CD4-positive, alpha-beta memory T cell (primary cell): ENCODE results near the gene TXNDC11. TPM values are rescaled to one million over a fixed set of nuclear protein-coding genes. Genes with fewer than 3 reads are reported as not detected.

Experiments used
- CTCF ChIA-PET: fragments of 350-600 bp; sonication (Branson Sonifier 250); formaldehyde crosslinking; loops from one replicate; lab custom pipeline; 2021; ENCODE audit warnings: inconsistent platforms; ENCODE audit not compliant: partially characterized antibody; lab: Charles Lee
- POLR2A ChIA-PET: fragments of 350-600 bp; sonication (Branson Sonifier 250); formaldehyde crosslinking; loops from one replicate; lab custom pipeline; 2021; ENCODE audit not compliant: partially characterized antibody; lab: Charles Lee
- DNase-seq, 5 donors: peaks; one replicate each; pipeline versions ENCODE4 v3.0.0 to v3.0.0-alpha.2; 2020 to 2022; ENCODE audit warnings: mixed read lengths in 1 of 5
- H3K27ac ChIP-seq: one replicate; pipeline ENCODE4 v1.7.0; 2013; ENCODE audit warnings: low read depth, low read length
- H3K27me3 ChIP-seq: 2 replicates; pipeline ENCODE4 v1.7.0; 2013; ENCODE audit warnings: mild to moderate bottlenecking, low read length, moderate library complexity; ENCODE audit not compliant: insufficient read depth
- H3K36me3 ChIP-seq: 2 replicates; pipeline ENCODE4 v1.7.0; 2013; ENCODE audit warnings: mild to moderate bottlenecking, low read length, moderate library complexity; ENCODE audit not compliant: insufficient read depth
- H3K4me1 ChIP-seq: 2 replicates; pipeline ENCODE4 v1.7.0; 2013; ENCODE audit warnings: mild to moderate bottlenecking, low read length, moderate library complexity; ENCODE audit not compliant: insufficient read depth
- H3K4me3 ChIP-seq, 2 donors: one replicate each; pipeline ENCODE4 v1.7.0; 2013; ENCODE audit warnings: low read length in 2 of 2, mild to moderate bottlenecking in 1 of 2
- H3K9me3 ChIP-seq, 2 donors: one replicate each; pipeline ENCODE4 v1.7.0; 2013; ENCODE audit warnings: low read length in 2 of 2, control low read depth in 1 of 2; ENCODE audit not compliant: control insufficient read depth in 1 of 2
- H3K27ac Mint-ChIP-seq, 7 donors: one replicate each; pipeline ENCODE4 v1.8.0; 2020 to 2021; ENCODE audit warnings: mixed read lengths in 7 of 7, mild to moderate bottlenecking in 6 of 7, inconsistent platforms in 3 of 7, moderate library complexity in 3 of 7
- H3K27me3 Mint-ChIP-seq, 2 donors: one replicate each; pipeline ENCODE4 v1.8.0; 2020 to 2021; ENCODE audit warnings: mixed read lengths in 2 of 2
- H3K36me3 Mint-ChIP-seq, 2 donors: one replicate each; pipeline ENCODE4 v1.8.0; 2020 to 2021; ENCODE audit warnings: mixed read lengths in 2 of 2, inconsistent platforms in 1 of 2, mild to moderate bottlenecking in 1 of 2
- H3K4me1 Mint-ChIP-seq, 4 donors: one replicate each; pipeline ENCODE4 v1.8.0; 2020 to 2021; ENCODE audit warnings: mixed read lengths in 4 of 4, mild to moderate bottlenecking in 1 of 4
- H3K4me3 Mint-ChIP-seq, 8 donors: one replicate each; pipeline ENCODE4 v1.8.0; 2020 to 2021; ENCODE audit warnings: mixed read lengths in 8 of 8, mild to moderate bottlenecking in 7 of 8, moderate library complexity in 6 of 8, inconsistent platforms in 3 of 8
- H3K9me3 Mint-ChIP-seq, 8 donors: one replicate each; pipeline ENCODE4 v1.8.0; 2020 to 2021; ENCODE audit warnings: mixed read lengths in 8 of 8, mild to moderate bottlenecking in 5 of 8, inconsistent platforms in 3 of 8, moderate library complexity in 1 of 8
- intact Hi-C: fragments of 100-400 bp; cut with micrococcal nuclease; formaldehyde crosslinking; loops from one replicate; pipeline ENCODE4 v1.15.1; 2023
- polyA plus RNA-seq, 2 donors: library from polyadenylated mRNA; unstranded; fragments of 300-500 nt; fragmentation: Illumina TruSeq; gene quantifications; one replicate each; pipeline ENCODE4 v1.2.3, GENCODE V29; 2021
- total RNA-seq, 2 experiments: library from RNA; stranded (reverse); gene quantifications; one replicate each; pipeline ENCODE4 v1.2.3, GENCODE V29; 2021

Gene TXNDC11
- total and polyA plus RNA-seq, 4 experiments from 2014 or later = 51.7 to 62.6 (median 57.3) TPM

DNA sequence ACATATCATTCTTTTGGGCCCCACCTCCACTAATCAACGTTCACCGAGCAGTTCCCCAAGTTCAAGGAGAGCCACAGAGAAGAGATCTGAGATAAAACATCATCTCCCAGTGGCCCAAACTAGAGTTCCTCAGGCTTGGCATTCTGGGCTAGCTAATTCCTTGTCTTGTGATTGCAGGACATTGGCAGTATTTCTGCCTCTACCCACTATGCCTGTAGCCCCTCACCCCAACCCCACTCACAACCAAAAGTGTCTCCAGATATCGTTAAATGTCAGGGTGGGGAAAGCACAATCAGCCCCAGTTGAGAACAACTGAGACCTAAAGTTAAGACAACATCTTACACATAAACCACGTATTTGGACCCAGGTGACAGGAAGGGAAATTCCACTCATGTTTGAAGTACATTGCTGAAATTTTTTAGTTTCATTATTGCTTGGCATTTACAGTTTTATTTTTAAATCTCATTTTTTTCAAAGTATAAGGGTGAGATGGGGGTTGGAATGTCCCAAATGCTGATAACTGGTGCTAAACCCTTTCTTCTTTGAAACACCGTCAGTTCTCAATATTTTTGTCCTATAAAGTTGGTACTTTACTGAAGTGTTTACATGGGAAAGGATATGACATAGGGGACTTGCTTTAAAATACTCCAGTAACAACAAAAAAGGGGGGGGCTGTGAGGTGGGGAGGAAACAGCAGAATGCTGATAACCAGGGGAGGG is 40.8 kb upstream of the TXNDC11 start:
- Mint-ChIP-seq H3K9me3 (no peaks in the 10 kb centered on the region), H3K27me3 (no peaks in the 10 kb centered on the region), H3K27ac (peak overlapping the region; percentile 97 to 100 (median 98)), H3K36me3 (peaks cover 0 to 26% of the 10 kb centered on the region in 2 donors), H3K4me3 (peak overlapping the region; percentile 82 to 90 (median 86)), H3K4me1 (peaks cover 42 to 66% (median 53%) of the 10 kb centered on the region in 4 donors)
- POLR2A ChIA-PET = interaction anchor here (0.9 to 8.3 kb wide), 7 partner anchors 8 to 68 kb away, joined by 3 to 155 read pairs (median 4); partner anchors contain the start of genes RSL1D1, TXNDC11 and ZC3H7A
- Histone ChIP-seq H3K9me3 (no peaks in the 10 kb centered on the region), H3K4me3 (peak overlapping the region; percentile 58 to 87), H3K27me3 (no peaks in the 10 kb centered on the region), H3K36me3 (no peaks in the 10 kb centered on the region), H3K27ac (peak overlapping the region; percentile 96), H3K4me1 (peaks cover 75% of the 10 kb centered on the region)
- intact Hi-C loops = loop anchor here (1.0 to 2.0 kb wide), 4 partner anchors 14 to 131 kb away; partner anchors contain the start of genes GSPT1, RSL1D1, TXNDC11 and ZC3H7A
- CTCF ChIA-PET = interaction anchor here (0.5 to 3.3 kb wide), 3 partner anchors 10 to 49 kb away, joined by 3 to 24 read pairs (median 4); partner anchors contain the start of gene ZC3H7A
- peak; percentile 79 to 88 (median 84) for DNase-seq

DNA sequence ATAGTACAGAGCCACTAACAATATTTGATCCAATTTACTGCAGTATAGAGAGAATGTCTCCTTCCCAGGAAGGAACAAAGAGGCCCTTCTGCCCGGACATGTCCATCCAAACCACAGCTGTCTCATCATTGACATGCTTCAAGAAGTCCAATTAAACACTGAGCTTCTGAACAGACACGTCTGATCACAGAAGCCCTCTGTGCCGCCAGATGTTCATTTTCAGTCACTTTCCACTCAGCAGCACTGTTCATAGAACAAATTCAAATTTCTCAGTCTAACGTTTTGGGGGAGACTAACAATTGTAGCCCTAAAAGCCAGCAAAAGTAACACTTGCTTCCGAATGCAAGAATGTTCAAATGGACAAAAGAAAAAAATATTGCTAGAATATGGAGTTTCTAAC is 39.1 kb upstream of the TXNDC11 start:
- Histone ChIP-seq H3K27me3 (no peaks in the 10 kb centered on the region), H3K4me3 (no peak overlapping the region), H3K4me1 (peaks cover 58% of the 10 kb centered on the region), H3K27ac (peak overlapping the region; percentile 96), H3K36me3 (no peaks in the 10 kb centered on the region), H3K9me3 (no peaks in the 10 kb centered on the region)
- no peak for DNase-seq
- peaks cover 32 to 52% (median 41%) of the 10 kb centered on the region in 4 donors for H3K4me1 Mint-ChIP-seq
- no peaks in the 10 kb centered on the region for H3K27me3 Mint-ChIP-seq
- POLR2A ChIA-PET = interaction anchor here (1.9 to 8.3 kb wide), 4 partner anchors 10 to 38 kb away, joined by 6 to 155 read pairs (median 20); partner anchors contain the start of genes TXNDC11 and ZC3H7A
- H3K4me3 Mint-ChIP-seq = peak overlapping the region; percentile 45 to 80 (median 59)
- H3K27ac Mint-ChIP-seq = peak overlapping the region; percentile 93 to 100 (median 98)
- intact Hi-C loops = loop anchor here (2.0 kb wide), 2 partner anchors 39 to 133 kb away; partner anchors contain the start of genes GSPT1 and TXNDC11
- CTCF ChIA-PET = interaction anchor here (0.8 to 2.4 kb wide), 5 partner anchors 10 to 286 kb away, joined by 3 to 13 read pairs (median 3); partner anchors contain the start of gene ZC3H7A
- H3K9me3 Mint-ChIP-seq = no peaks in the 10 kb centered on the region
- H3K36me3 Mint-ChIP-seq = peaks cover 3 to 24% of the 10 kb centered on the region in 2 donors

DNA sequence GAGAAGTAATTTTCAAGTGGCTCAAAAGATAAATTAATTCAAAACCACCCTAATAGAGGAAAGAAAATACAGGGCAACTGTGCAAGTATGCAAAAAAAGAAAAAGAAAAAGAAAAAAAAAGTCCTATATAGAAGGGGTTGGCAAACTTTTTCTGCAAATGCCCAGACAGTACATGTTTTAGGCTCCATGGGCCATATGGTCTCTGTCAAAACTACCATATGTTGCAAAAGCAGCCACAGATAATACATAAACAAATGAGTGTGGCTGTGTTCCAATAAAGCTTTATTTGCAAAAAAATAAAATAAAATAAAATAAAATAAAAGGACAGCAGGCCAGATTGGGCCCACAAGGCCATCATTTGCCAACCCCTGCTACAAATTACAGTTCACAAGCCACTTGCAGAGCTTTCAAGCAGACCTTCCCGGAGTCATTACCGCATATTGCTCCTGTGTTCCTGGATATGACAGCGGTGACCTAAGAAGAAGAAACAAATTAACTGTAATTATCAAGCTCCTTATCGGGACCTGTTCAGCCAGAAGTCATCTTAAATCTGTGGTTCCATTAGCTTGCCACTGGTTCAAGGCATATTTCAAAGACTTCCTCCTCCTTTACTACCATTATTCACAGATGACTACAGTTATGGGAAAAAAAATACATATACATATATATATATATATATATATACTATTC is 38.5 kb upstream of the TXNDC11 start:
- POLR2A ChIA-PET = interaction anchor here (1.9 to 8.3 kb wide), 3 partner anchors 9 to 38 kb away, joined by 6 to 155 read pairs (median 20); partner anchors contain the start of gene ZC3H7A
- no peak for DNase-seq

DNA sequence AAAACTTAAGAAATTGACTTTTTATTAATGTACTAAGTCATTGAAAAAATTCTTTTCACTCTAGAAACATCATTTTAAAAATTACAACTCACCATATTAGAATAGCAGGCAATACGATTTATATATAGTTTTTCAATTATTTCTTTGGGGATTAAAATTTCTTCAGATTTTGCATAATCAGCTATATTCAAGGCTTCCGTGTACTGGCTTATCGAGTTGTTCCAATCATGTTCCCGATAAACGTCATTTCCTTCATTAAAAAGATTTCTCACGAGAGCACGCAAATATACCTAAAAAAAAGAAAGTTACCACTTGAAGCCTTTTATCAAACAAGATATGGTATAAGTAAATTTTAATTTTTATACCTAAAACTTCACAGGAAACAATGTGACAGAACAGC is 36.4 kb upstream of the TXNDC11 start:
- H3K4me1 ChIP-seq = peaks cover 31% of the 10 kb centered on the region
- no peaks in the 10 kb centered on the region for H3K27me3 ChIP-seq
- H3K4me1 Mint-ChIP-seq = peaks cover 22 to 36% (median 29%) of the 10 kb centered on the region in 4 donors

More for the DNA sequence above, 38.5 kb upstream of the TXNDC11 start:
- peaks cover 3 to 27% of the 10 kb centered on the region in 2 donors for H3K36me3 Mint-ChIP-seq
- Histone ChIP-seq H3K4me3 (no peak overlapping the region), H3K4me1 (peaks cover 52% of the 10 kb centered on the region), H3K9me3 (no peaks in the 10 kb centered on the region), H3K27ac (peak overlapping the region; percentile 96), H3K27me3 (no peaks in the 10 kb centered on the region), H3K36me3 (peaks cover 5% of the 10 kb centered on the region)
- peaks cover 26 to 45% (median 35%) of the 10 kb centered on the region in 4 donors for H3K4me1 Mint-ChIP-seq
- no peaks in the 10 kb centered on the region for H3K9me3 Mint-ChIP-seq
- H3K27ac Mint-ChIP-seq = peak overlapping the region; percentile 93 to 100 (median 98)
- no peaks in the 10 kb centered on the region for H3K27me3 Mint-ChIP-seq
- CTCF ChIA-PET = interaction anchor here (1.0 to 2.4 kb wide), 6 partner anchors 11 to 287 kb away, joined by 3 to 13 read pairs (median 4); partner anchors contain the start of gene ZC3H7A
- intact Hi-C loops = no loop called here
- H3K4me3 Mint-ChIP-seq = peak overlapping the region in 1 of 8 donors; percentile 80

DNA sequence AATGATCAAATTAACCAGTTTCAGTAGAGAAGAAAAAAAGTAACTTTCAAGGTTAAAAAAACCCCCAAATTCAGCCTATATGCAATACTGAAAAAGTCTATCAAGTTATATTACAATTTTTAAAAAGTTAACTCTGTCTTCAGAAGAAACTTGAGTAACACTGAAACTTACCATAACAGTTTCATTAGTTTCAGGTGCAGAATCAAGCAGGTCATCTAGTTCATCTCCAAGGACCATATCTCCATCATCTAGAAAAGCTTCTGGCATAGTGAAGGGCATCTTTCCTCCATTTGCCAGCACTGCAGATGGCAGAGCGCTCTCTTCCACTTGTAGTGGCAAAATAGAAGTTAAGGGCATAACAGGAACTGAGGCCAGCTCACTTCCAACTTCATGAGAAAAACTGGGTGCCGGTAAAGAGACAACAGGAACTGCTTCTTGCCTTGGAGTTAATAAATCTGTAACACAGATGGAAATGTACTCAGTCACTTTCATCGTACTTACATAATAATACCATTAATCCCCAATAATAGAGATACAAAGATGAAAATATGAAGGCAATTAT is 31.5 kb upstream of the TXNDC11 start:
- H3K4me3 ChIP-seq = no peak overlapping the region
- H3K4me1 ChIP-seq = no peaks in the 10 kb centered on the region
- Mint-ChIP-seq H3K9me3 (no peaks in the 10 kb centered on the region), H3K27ac (peak overlapping the region in 4 of 7 donors; percentile 12 to 57 (median 44)), H3K36me3 (peaks cover 25 to 54% of the 10 kb centered on the region in 2 donors), H3K4me3 (no peak overlapping the region), H3K4me1 (peaks cover 0 to 4% (median 2%) of the 10 kb centered on the region in 4 donors), H3K27me3 (no peaks in the 10 kb centered on the region)
- H3K9me3 ChIP-seq = no peaks in the 10 kb centered on the region
- peaks cover 34% of the 10 kb centered on the region for H3K36me3 ChIP-seq
- no peak overlapping the region for H3K27ac ChIP-seq
- CTCF ChIA-PET = interaction anchor here (1.6 kb wide), 1 partner anchor 23 kb away, joined by 4 read pairs; the partner anchor contains the start of gene ZC3H7A
- no peaks in the 10 kb centered on the region for H3K27me3 ChIP-seq
- intact Hi-C loops = no loop called here
- no peak for DNase-seq
- POLR2A ChIA-PET = interaction anchor here (0.6 to 2.1 kb wide), 3 partner anchors 23 to 52 kb away, joined by 3 to 5 read pairs (median 3); partner anchors contain the start of genes TXNDC11 and ZC3H7A

More for the DNA sequence above, 36.4 kb upstream of the TXNDC11 start:
- CTCF ChIA-PET = interaction anchor here (1.2 to 1.4 kb wide), 2 partner anchors 11 to 19 kb away, joined by 3 to 4 read pairs; partner anchors contain the start of gene ZC3H7A
- POLR2A ChIA-PET = no interaction called here
- no peak overlapping the region for H3K4me3 Mint-ChIP-seq
- H3K27ac Mint-ChIP-seq = no peak overlapping the region
- no peaks in the 10 kb centered on the region for H3K9me3 Mint-ChIP-seq
- Histone ChIP-seq H3K4me3 (no peak overlapping the region), H3K9me3 (no peaks in the 10 kb centered on the region), H3K36me3 (peaks cover 13% of the 10 kb centered on the region), H3K27ac (no peak overlapping the region)
- H3K36me3 Mint-ChIP-seq = peaks cover 7 to 39% of the 10 kb centered on the region in 2 donors
- H3K27me3 Mint-ChIP-seq = no peaks in the 10 kb centered on the region
- intact Hi-C loops = no loop called here
- no peak for DNase-seq

DNA sequence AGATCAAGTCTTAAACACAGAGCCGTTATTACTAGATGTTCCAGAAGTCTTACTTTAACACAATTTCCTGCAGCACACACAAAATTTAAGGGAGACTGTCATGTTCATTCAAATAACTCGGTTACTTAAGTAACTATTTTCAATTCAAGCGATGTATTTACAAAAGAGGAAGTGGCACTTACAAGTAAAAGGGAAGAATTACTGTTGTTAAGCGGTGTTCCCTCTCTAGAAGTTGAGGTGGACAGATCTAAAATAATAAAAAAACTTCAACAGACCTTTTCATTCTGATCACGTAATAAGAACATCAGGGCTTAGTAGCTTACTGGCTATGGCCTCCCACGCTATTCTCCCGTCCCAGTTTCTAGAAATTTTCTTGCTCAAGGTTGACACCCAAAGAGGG is 26.2 kb upstream of the TXNDC11 start:
- no peaks in the 10 kb centered on the region for H3K27me3 Mint-ChIP-seq
- Histone ChIP-seq H3K9me3 (no peaks in the 10 kb centered on the region), H3K4me1 (peaks cover 4% of the 10 kb centered on the region), H3K4me3 (no peak overlapping the region), H3K36me3 (peaks cover 53% of the 10 kb centered on the region), H3K27me3 (no peaks in the 10 kb centered on the region), H3K27ac (no peak overlapping the region)
- ChIA-PET POLR2A (no interaction called here), CTCF (no interaction called here)
- H3K36me3 Mint-ChIP-seq = peaks cover 39 to 70% of the 10 kb centered on the region in 2 donors
- peaks cover 5 to 11% (median 7%) of the 10 kb centered on the region in 4 donors for H3K4me1 Mint-ChIP-seq
- intact Hi-C loops = no loop called here
- DNase-seq = no peak
- no peaks in the 10 kb centered on the region for H3K9me3 Mint-ChIP-seq
- H3K27ac Mint-ChIP-seq = peak overlapping the region in 6 of 7 donors; percentile 14 to 71 (median 37)
- peak overlapping the region in 3 of 8 donors; percentile 6 to 31 (median 30) for H3K4me3 Mint-ChIP-seq
